ENCODE data around the gene DBH.

GRCh38 chr9:133707065-133707762 is 71.1 kb downstream of the DBH start:
- TF ChIP-seq YY1 (IDR thresholded peaks at IDR 0.05; ENCODE audit: insufficient read depth, insufficient read length), result no peak
- no peak for TF ChIP-seq SUZ12 (IDR thresholded peaks at IDR 0.05; ENCODE audit: extremely low read depth, insufficient read depth, insufficient read length)

All from NT2/D1 (cell line).